A549 (cell line): ENCODE data around the gene MOB2. TPM values are rescaled to one million over a fixed set of nuclear protein-coding genes. Genes with fewer than 3 reads are reported as not detected.

Experiments
- ATAC-seq, 2 experiments: fragments of 200-7000 bp in 1 of 2; fragments of >200 bp in 1 of 2; cut with Nextera tagmentation in 1 of 2; cut with Tn5 transposase in 1 of 2; 3 replicates each; pipeline versions ENCODE4 v1.8.0 to v1.9.1; 2018 to 2020; ENCODE audit warnings: mild to moderate bottlenecking in 1 of 2, moderate library complexity in 1 of 2
- CTCF ChIA-PET: fragments of 300-600 bp; sonication (Branson Sonifier 250); formaldehyde crosslinking; extraction: SDS; loops from one replicate; lab custom pipeline; 2021; ENCODE audit warnings: antibody characterized with exemption, inconsistent platforms; lab: Yijun Ruan, JAX
- POLR2A ChIA-PET: fragments of 350-600 bp; formaldehyde crosslinking; extraction: SDS; loops from one replicate; lab custom pipeline; 2021; ENCODE audit warnings: antibody characterized with exemption, inconsistent platforms; lab: Yijun Ruan, JAX
- DNase-seq, 2 experiments: peaks; one replicate each; pipeline versions ENCODE4 v3.0.0 to v3.0.0-alpha.2; 2011 to 2016; ENCODE audit warnings: low read depth in 1 of 2, low spot score in 1 of 2
- FAIRE-seq: peaks from 2 replicates; lab custom pipeline; 2011; peaks lifted over from hg19 to GRCh38; lab: Jason Lieb, UNC
- H3K27ac ChIP-seq, 2 experiments: fragments of >200 bp; sonication (Bioruptor Twin); formaldehyde crosslinking; 3 replicates each; pipeline ENCODE4 v1.5.1; 2016 to 2017
- H3K4me1 ChIP-seq: fragments of >200 bp; sonication (Bioruptor Twin); formaldehyde crosslinking; 3 replicates; pipeline ENCODE4 v1.6.1; 2016
- H3K4me2 ChIP-seq: fragments of >200 bp; sonication (Bioruptor Twin); formaldehyde crosslinking; 3 replicates; pipeline ENCODE4 v1.6.1; 2016
- H3K4me3 ChIP-seq: fragments of >200 bp; sonication (Bioruptor Twin); formaldehyde crosslinking; 3 replicates; pipeline ENCODE4 v1.5.1; 2016
- H3K9me3 ChIP-seq: fragments of >200 bp; sonication (Bioruptor Twin); formaldehyde crosslinking; 3 replicates; pipeline ENCODE4 v1.6.1; 2016
- ATOH8 ChIP-seq: fragments of 250-450 bp; sonication (Bioruptor Pico); IDR thresholded peaks from 2 replicates; pipeline ENCODE4 v1.5.0; 2020; ENCODE audit warnings: low read depth, mild to moderate bottlenecking, moderate library complexity
- BCL3 ChIP-seq: fragments of >200 bp; sonication (Bioruptor Twin); formaldehyde crosslinking; IDR thresholded peaks from 3 replicates; pipeline ENCODE4 v1.6.1; 2016
- CHD2 ChIP-seq: fragments of 150-350 bp; IDR thresholded peaks from 2 replicates; pipeline ENCODE4 v1.6.1; 2014; ENCODE audit warnings: low read length; ENCODE audit not compliant: partially characterized antibody
- CHD4 ChIP-seq: fragments of 200-600 bp; sonication (generic); IDR thresholded peaks from 2 replicates; pipeline ENCODE4 v1.6.1; 2016; ENCODE audit warnings: antibody characterized with exemption, mild to moderate bottlenecking, borderline replicate concordance
- CTCF ChIP-seq: fragments of >200 bp; sonication (Bioruptor Twin); formaldehyde crosslinking; IDR thresholded peaks from 3 replicates; pipeline ENCODE4 v1.5.1; 2016
- GATA3 ChIP-seq: IDR thresholded peaks from 2 replicates; pipeline ENCODE4 v1.6.1; 2012; ENCODE audit warnings: borderline replicate concordance
- HEYL ChIP-seq: fragments of 250-450 bp; sonication (Bioruptor Pico); IDR thresholded peaks from 2 replicates; pipeline ENCODE4 v1.8.0; 2021; ENCODE audit warnings: mild to moderate bottlenecking, moderate library complexity
- HMGXB4 ChIP-seq: fragments of 250-450 bp; sonication (Bioruptor Pico); IDR thresholded peaks from 2 replicates; pipeline ENCODE4 v1.5.0; 2021; ENCODE audit warnings: mild to moderate bottlenecking, moderate library complexity, borderline replicate concordance
- HOXA7 ChIP-seq: fragments of 250-450 bp; sonication (Bioruptor Pico); IDR thresholded peaks from 2 replicates; pipeline ENCODE4 v1.5.0; 2020; ENCODE audit warnings: mild to moderate bottlenecking, moderate library complexity
- KDM1A ChIP-seq: fragments of 200-600 bp; sonication (generic); IDR thresholded peaks from 2 replicates; pipeline ENCODE4 v1.6.1; 2016; ENCODE audit warnings: low read depth, mild to moderate bottlenecking
- NFE2L2 ChIP-seq: fragments of 150-350 bp; conservative IDR thresholded peaks from 2 replicates; pipeline ENCODE4 v1.6.1; 2014; ENCODE audit warnings: low read length
- NPAS2 ChIP-seq: fragments of 250-450 bp; sonication (Bioruptor Pico); IDR thresholded peaks from 2 replicates; pipeline ENCODE4 v1.8.0; 2022; ENCODE audit warnings: mild to moderate bottlenecking, moderate library complexity, borderline replicate concordance
- RAD21 ChIP-seq, 2 experiments: fragments of >200 bp in 1 of 2; sonication (Bioruptor Twin) in 1 of 2; formaldehyde crosslinking in 1 of 2; IDR thresholded peaks in 1 of 2; conservative IDR thresholded peaks in 1 of 2; 2 replicates in 1 of 2; 3 replicates in 1 of 2; pipeline ENCODE4 v1.6.1; 2012 to 2018; ENCODE audit warnings: inconsistent platforms in 1 of 2
- RARB ChIP-seq: fragments of 250-450 bp; sonication (Bioruptor Pico); IDR thresholded peaks from 2 replicates; pipeline ENCODE4 v1.8.0; 2021; ENCODE audit warnings: mild to moderate bottlenecking, moderate library complexity
- REST ChIP-seq: fragments of 200-600 bp; sonication (generic); IDR thresholded peaks from 2 replicates; pipeline ENCODE4 v1.6.1; 2016; ENCODE audit warnings: antibody characterized with exemption, mild to moderate bottlenecking, moderate library complexity
- RNF2 ChIP-seq: fragments of 200-600 bp; sonication (generic); IDR thresholded peaks from 2 replicates; pipeline ENCODE4 v1.6.1; 2016; ENCODE audit warnings: low read depth, mild to moderate bottlenecking, antibody characterized with exemption, moderate library complexity, borderline replicate concordance
- SMC3 ChIP-seq: fragments of >200 bp; sonication (Bioruptor Twin); formaldehyde crosslinking; IDR thresholded peaks from 3 replicates; pipeline ENCODE4 v1.6.1; 2018; ENCODE audit warnings: inconsistent platforms
- SREBF2 ChIP-seq: fragments of 450-650 bp; IDR thresholded peaks from 2 replicates; pipeline ENCODE4 v1.6.1; 2014; ENCODE audit warnings: mild to moderate bottlenecking, moderate library complexity
- TP53 ChIP-seq: fragments of 250-450 bp; sonication (Bioruptor Pico); IDR thresholded peaks from 2 replicates; pipeline ENCODE4 v1.5.0; 2021; ENCODE audit warnings: mild to moderate bottlenecking, moderate library complexity
- ZSCAN20 ChIP-seq: fragments of 250-450 bp; sonication (Bioruptor Pico); IDR thresholded peaks from 2 replicates; pipeline ENCODE4 v1.8.0; 2022; ENCODE audit warnings: mild to moderate bottlenecking, moderate library complexity
- WGBS: methylation state at CpG from one replicate; pipeline ENCODE4 v1.1.6; 2017; ENCODE audit errors: missing lambda C conversion rate; 5-methylcytosine and 5-hydroxymethylcytosine counted together
- polyA plus RNA-seq, 4 experiments: library from polyadenylated mRNA; depleted of rRNA in 3 of 4; stranded (reverse); fragments of >200 nt; fragmentation: RNase III in 1 of 4; extraction: RNeasy Plus Mini Kit Qiagen cat#74134 plus additional on column Dnase treatment in 1 of 4; gene quantifications; 2 replicates in 3 of 4; 3 replicates in 1 of 4; pipeline ENCODE4 v1.2.3, GENCODE V29; 2011 to 2017

MOB2 gene
- polyA plus RNA-seq, 2 of the 4 experiments (the other 2 are of a cell fraction), result 25.4 to 38.2 TPM

- H3K4me2 ChIP-seq, result no peak overlapping the region
- H3K4me3 ChIP-seq, result no peak overlapping the region
- H3K4me1 ChIP-seq, result peaks cover 7% of the 10 kb centered on the region; the same call in 1 of the 3 replicates
- 44% methylated on average over 31 of the region's 36 CpGs for WGBS
- CTCF ChIA-PET, result interaction anchor here (0.7 to 3.4 kb wide), 51 partner anchors 8 to 402 kb away, joined by 3 to 58 read pairs (median 4); no protein-coding TSS in a partner anchor
- TF ChIP-seq TP53 (CRISPR knock-in tag) (no peak), SMC3 (peak; percentile 82), CHD2 (no peak), NFE2L2 (no peak), ATOH8 (CRISPR knock-in tag) (no peak), HMGXB4 (CRISPR knock-in tag) (no peak), BCL3 (no peak), CHD4 (no peak), SREBF2 (no peak), CTCF (peak; percentile 80), RAD21 (conservative IDR thresholded peaks at IDR 0.05 in 1 of 2, IDR thresholded peaks at IDR 0.05 in 1 of 2) (peak; percentile 83 to 84)
- TF ChIP-seq, all 56 proteins: peak for 3
- ATAC-seq (peak; percentile 76 to 96), FAIRE-seq (no peak), DNase-seq (peak; percentile 52 to 93)
- POLR2A ChIA-PET, result no interaction called here
- H3K9me3 ChIP-seq, result no peaks in the 10 kb centered on the region
- H3K27ac ChIP-seq, result peak overlapping the region in 1 of 2 experiments; percentile 54; a peak in 2 of 6 replicates
Measured at GRCh38 chr11:1515082-1516060, 28.8 kb upstream of the MOB2 start.

GRCh38 chr11:1514336-1515061, 27.9 kb upstream of the MOB2 start:
- DNase-seq (no peak), ATAC-seq (no peak), FAIRE-seq (no peak)
- ChIA-PET POLR2A (no interaction called here), CTCF (interaction anchor here (0.6 to 3.4 kb wide), 35 partner anchors 8 to 836 kb away, joined by 3 to 58 read pairs (median 5); no protein-coding TSS in a partner anchor)
- 84% methylated on average over 24 of the region's 31 CpGs for WGBS
- Histone ChIP-seq H3K9me3 (no peaks in the 10 kb centered on the region), H3K27ac (no peak overlapping the region), H3K4me2 (no peak overlapping the region), H3K4me3 (no peak overlapping the region), H3K4me1 (peaks cover 7% of the 10 kb centered on the region; the same call in 1 of the 3 replicates)
- TF ChIP-seq NFE2L2, result no peak
- TF ChIP-seq KDM1A, result no peak
- no peak for TF ChIP-seq HMGXB4 (CRISPR knock-in tag)
- TF ChIP-seq CHD4, result no peak
- no peak for TF ChIP-seq REST
- TF ChIP-seq RARB (CRISPR knock-in tag), result no peak
- no peak for TF ChIP-seq ZSCAN20 (CRISPR knock-in tag)
- TF ChIP-seq HEYL (CRISPR knock-in tag), result no peak
- no peak for TF ChIP-seq GATA3
- TF ChIP-seq NPAS2 (CRISPR knock-in tag), result no peak
- TF ChIP-seq RNF2, result no peak
- TF ChIP-seq HOXA7 (CRISPR knock-in tag), result no peak
